IPS DF 4.7 (cell line): ENCODE measurements around the gene KLHL11.

Experiments
- DNase-seq: peaks from one replicate; pipeline ENCODE4 v3.0.0-alpha.2; 2013; ENCODE audit warnings: low spot score; ENCODE audit errors: extremely low read depth

KLHL11 gene

DNA sequence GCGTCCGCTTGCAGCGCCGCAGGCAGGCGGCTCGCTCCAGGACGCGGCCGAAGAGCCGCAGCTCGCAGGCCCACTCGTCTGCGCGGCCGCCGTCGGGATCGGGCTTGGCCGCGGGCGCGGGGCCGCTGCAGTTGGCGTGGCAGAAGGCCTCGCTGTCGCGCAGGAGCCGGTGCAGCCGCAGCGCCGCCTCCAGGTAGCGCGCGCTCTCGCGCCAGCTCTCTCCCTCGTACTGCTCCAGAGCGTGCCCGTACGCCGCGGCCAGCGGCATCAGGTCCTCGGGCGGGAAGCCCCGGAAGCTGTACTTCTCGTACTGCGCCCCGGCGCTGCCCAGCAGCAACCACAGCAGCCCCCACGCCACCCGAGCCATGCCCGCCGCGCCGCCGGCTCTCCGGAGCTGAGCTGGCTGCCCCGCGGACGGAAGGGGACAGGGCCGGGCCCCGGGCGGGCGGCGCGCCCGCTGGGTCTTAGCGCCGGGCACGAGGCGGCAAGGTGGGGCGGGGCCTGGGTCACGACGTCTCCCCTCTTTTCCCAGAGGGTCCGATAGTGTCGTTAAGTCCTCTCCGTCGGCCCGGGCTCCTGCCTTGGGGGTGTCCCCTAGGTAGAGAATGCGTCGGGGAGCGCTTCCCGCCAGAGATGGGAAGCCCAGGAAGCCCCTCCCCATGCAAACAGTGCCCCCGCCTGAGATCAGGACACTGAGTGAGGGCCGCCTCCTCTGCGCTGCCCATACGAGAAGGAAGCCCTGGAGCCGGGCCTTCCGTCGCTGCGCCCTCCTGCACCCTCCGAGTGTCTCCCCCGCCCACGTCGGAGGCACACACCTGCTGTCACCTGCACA, 53.5 kb downstream of the KLHL11 start, which contains the start of gene P3H4:
Gene P3H4, minus strand, starts transcription at position 401 of the 832 bp plus-strand sequence. Its CDS starts 34 bp downstream, at position 367.
- DNase-seq = no peak

DNA sequence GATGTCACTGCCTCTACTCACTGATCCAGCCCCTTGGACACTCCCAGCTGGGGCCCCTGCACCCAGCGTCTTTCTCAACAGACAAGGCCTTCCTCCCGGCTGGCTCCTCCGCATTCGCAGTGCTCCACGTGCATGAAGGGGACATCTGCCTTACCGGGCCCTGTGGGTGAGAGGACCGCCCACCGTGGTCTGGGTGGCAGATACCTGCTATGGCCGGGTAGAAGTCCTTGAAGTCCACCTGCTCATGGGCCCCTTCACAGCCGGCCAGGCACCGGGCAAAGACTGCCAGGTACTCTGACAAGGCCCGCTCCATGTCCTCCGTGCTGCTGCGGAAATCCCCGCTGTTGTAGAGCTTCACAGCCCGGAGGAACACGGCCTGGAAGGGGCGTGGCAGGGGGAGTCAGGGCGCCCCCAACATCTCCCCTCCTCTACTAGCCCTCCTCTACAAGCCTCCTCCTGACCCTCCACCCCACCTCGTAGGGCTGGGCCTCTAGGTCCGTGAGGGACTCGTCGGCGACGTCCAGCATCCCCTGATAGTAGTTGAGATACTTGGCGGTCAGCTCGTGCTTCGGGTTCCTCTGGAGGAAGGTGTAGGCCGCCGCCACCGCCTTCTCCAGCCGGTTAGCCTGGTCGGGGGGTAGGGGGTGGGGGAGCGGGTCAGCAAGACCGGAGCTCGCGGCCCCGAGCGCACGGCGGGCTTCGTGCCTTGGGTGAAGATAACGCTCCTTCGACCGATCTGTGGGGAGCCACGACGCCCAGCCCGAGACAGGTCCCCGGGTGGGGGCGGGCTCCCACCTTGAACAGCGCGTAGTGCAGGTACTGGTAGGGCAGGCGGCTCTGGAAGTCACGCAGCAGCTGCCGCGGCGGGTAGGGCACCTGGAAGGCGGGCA, 54.3 kb downstream of the KLHL11 start:
- no peak for DNase-seq

DNA sequence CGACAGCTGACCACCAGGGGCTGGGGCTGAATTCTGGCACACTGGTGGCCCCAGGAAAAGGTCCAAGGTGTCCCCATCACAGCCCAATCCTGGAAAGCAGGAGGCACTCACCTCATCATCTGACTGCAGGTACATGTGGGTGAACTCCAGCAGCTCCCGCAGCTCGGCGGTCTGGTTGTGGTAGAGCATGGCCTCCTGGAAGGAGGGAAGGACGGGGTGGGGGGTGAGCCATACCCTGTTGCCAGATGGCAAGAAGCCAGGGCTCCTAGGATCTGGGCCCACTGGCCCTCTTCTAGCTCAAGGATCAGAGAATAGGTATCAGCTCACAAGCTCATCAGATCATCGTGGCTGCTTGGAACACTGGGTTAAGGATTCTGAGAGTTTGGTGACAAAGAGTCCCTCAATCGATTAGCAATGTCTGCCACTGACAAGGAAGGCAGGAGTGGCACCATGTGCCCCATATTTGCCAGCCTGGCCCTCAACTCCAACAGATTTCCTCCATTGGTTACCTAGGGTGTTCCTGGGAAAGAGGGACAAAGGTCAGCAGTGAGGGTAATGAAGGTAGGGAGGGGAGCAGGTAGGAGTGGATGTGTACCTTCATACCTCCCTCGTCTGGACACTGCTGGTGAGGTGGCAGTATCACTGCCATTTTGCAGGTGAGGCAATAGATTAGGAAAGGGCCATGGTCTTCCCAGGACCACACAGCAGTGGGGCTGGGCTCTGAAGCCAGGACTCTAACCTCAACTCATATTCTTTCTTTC, 58.4 kb downstream of the KLHL11 start:
- DNase-seq = no peak
